Subcutaneous adipose tissue (tissue), 4 donors: ENCODE data around the gene FAM24A. TPM values are rescaled to one million over a fixed set of nuclear protein-coding genes. Genes with fewer than 3 reads are reported as not detected.

Source experiments
- CTCF ChIP-seq: fragments of 450-650 bp; IDR thresholded peaks from one replicate; pipeline ENCODE4 v1.5.1; 2016; ENCODE audit warnings: low read depth, mild to moderate bottlenecking, control low read depth, antibody characterized with exemption, moderate library complexity
- total RNA-seq, 4 donors: library from RNA; depleted of rRNA; stranded (reverse); fragments of >200 nt; gene quantifications; one replicate each; pipeline ENCODE4 v1.1.0, GENCODE V29; 2016

FAM24A gene
- total RNA-seq, 4 donors from 2014 or later, result not detected

- TF ChIP-seq CTCF, result no peak
Measured at GRCh38 chr10:122911889-122912484, 1.6 kb downstream of the FAM24A start.

GRCh38 chr10:122915700-122916099 is 5.3 kb downstream of the FAM24A start:
- no peak for TF ChIP-seq CTCF

GRCh38 chr10:122930140-122930539 is 19.7 kb downstream of the FAM24A start:
- no peak for TF ChIP-seq CTCF

GRCh38 chr10:122931088-122931906 is 20.9 kb downstream of the FAM24A start:
- TF ChIP-seq CTCF, result no peak

DNA sequence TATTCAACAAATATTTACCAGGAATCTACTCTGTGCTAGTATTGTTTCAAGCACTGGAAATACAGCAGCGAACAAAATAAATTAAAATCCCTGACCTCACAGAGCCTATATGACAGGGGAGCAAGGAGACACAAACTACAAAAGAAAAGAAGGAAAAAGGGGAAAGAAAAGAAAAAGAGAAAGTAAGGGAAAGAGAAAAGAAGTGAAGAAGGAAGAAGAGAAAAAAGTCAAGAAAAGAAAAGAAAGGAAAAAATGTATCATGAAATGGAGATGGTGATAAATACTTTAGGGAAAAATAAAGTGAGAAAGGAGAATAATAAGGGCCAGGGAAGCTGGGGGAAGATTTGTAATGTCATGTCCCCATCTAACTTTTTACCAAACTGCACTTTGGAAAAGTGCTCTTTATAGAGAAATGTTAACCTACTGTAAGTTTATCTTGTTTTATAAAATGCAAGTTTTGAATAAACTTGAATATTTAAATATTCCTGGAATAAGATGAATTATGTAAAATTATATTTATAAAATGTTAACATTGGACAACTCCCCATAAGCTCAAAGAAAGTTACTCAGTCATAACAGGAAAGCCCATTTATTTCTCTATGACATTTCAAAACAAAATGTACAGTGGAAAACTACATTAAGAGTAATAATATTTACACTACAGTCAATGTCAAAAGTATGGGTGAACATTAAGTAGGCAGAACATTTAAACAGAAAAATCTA is 28.9 kb downstream of the FAM24A start:
- no peak for TF ChIP-seq CTCF

DNA sequence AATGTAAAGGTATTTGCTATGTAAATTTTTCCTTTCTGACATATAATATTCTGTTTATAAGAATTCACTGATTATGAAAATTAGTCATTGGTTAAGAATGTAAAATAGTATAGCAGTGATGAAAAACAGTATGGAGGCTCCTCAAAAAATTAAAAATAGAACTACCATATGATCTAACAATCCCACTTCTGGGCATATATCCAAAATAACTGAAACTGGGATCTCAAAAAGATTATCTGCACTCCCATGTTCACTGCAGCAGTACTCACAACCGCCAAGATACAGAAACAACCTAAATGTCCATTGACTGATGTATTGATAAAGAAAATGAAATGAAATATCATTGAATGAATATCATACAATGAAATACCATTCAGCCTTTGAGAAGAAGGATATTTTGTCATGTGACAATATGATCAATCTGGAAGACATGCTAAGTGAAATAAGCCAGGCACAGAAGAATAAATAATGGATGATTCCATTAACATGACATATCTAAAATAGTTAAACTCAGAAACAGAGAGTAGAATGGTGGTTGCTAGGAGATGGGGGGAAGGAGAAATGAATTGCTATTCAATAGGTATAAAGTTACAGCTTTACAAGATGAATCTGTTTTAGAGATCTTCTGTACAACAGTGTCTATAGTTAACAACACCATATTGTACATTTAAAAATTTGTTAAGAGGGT is 29.6 kb downstream of the FAM24A start:
- no peak for TF ChIP-seq CTCF

GRCh38 chr10:122949296-122949695 is 38.9 kb downstream of the FAM24A start:
- TF ChIP-seq CTCF, result no peak
